GM12801 (cell line): Measurements from ENCODE around the gene LRRC8D.

Experiments used
- TF ChIP-seq, protein P1 (sequence below): IDR thresholded peaks from one replicate; pipeline ENCODE4 v1.5.1; 2011; ENCODE audit warnings: control low read depth; ENCODE audit not compliant: insufficient read length; ENCODE audit errors: extremely low read depth

LRRC8D gene

DNA sequence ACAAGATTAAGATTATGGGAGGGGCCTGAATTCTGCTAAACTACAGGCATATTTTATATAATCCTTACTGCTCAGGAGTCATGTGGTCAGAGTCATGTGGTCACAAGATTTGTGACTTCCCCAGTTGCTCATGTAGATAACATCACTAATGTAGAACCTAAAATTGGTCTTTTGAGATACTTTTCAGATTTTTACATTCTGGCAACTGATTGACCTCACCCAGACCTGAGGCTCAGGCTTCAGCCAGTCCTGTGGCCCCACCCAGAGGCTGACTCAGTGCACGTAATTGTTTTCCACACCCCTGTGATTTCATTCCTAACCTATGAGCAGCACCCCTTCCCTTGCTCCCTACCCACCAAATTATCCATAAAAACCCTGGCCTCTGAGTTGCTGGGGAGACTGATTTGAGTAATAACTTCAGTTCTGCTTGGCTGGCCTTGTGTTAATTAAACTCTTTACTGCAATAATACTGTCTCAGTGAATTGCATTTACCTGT lies 132.3 kb downstream of the LRRC8D start:
- TF ChIP-seq, protein P1, sequence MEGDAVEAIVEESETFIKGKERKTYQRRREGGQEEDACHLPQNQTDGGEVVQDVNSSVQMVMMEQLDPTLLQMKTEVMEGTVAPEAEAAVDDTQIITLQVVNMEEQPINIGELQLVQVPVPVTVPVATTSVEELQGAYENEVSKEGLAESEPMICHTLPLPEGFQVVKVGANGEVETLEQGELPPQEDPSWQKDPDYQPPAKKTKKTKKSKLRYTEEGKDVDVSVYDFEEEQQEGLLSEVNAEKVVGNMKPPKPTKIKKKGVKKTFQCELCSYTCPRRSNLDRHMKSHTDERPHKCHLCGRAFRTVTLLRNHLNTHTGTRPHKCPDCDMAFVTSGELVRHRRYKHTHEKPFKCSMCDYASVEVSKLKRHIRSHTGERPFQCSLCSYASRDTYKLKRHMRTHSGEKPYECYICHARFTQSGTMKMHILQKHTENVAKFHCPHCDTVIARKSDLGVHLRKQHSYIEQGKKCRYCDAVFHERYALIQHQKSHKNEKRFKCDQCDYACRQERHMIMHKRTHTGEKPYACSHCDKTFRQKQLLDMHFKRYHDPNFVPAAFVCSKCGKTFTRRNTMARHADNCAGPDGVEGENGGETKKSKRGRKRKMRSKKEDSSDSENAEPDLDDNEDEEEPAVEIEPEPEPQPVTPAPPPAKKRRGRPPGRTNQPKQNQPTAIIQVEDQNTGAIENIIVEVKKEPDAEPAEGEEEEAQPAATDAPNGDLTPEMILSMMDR, result no peak

- TF ChIP-seq, protein P1, result no peak
These were observed 133.1 kb downstream of the LRRC8D start for GRCh38 chr1:89953929-89954328.

- TF ChIP-seq, protein P1, result no peak
These were observed 133.6 kb downstream of the LRRC8D start for GRCh38 chr1:89954401-89954800.

DNA sequence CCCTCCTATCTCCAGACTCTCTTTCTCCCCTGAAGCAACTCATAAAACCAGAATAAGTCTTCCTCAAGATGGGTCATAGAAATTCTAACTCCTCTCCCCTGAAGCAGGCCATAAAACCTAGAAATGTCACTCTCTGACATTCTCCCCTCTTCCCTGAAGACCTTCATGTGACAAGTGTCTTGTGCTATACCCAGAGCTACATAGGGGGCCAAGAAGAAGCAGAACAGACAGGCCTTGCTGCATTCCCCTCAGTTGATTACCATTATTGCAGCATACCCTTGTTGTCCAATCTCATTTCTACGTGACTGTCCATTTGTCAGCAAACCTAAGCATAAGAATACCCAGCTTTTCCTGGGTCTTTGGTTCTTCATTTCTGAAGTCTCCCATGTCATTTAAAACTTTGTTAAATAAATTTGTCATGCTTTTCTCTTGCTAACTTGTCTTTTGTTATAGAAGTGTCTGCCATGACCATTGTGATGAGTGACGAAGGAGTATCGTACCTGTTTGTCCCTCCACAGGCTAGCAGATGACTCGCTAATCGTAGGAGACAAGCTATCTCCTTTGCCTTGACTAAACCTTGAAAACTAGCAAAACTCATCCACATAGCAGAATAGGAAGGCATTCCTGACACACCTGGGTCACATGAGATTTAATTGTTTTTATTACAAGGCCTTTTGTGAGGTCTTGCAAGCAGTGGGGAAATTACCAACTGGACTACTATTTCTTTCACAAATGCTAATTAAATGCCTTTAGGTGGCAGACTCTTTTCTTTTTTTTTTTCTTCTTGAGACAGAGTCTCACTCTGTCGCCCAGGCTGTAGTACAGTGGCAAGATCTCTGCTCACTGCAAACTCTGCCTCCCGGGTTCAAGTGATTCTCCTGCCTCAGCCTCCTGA lies 134.7 kb downstream of the LRRC8D start:
- TF ChIP-seq, protein P1, result no peak

GRCh38 chr1:89957107-89957506 lies 136.3 kb downstream of the LRRC8D start:
- TF ChIP-seq, protein P1, result no peak

- TF ChIP-seq, protein P1, result no peak
These were observed 138.2 kb downstream of the LRRC8D start for GRCh38 chr1:89958851-89959654.

GRCh38 chr1:89959719-89960118 lies 138.9 kb downstream of the LRRC8D start:
- TF ChIP-seq, protein P1, result no peak
